CD4-positive, alpha-beta T cell treated with Interleukin-4 for 4 hours (primary cell): Measurements from ENCODE around the gene ZNF646.

Experiments
- DNase-seq: peaks from one replicate; pipeline ENCODE4 v3.0.0-alpha.2; 2020

The ZNF646 gene

DNA sequence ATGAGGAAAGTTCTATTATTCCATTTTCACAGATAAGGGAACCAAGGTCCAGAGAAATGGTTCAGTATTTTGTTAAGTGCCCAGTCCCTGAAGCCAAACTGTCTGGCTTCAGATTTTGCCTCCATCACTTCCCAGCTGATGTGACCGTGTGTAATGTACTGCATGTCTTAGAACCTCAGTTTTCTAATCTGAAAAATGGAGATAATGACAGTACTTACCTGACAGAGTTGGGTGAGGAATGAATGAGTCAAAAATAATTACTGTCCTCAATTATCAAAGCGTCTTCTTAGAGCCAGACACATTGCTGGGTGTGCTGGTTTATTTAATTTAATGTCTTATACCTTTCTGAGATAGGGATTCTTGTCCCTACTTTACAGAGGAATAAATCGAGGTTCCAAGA lies 6.9 kb upstream of the ZNF646 start:
- no peak for DNase-seq

DNA sequence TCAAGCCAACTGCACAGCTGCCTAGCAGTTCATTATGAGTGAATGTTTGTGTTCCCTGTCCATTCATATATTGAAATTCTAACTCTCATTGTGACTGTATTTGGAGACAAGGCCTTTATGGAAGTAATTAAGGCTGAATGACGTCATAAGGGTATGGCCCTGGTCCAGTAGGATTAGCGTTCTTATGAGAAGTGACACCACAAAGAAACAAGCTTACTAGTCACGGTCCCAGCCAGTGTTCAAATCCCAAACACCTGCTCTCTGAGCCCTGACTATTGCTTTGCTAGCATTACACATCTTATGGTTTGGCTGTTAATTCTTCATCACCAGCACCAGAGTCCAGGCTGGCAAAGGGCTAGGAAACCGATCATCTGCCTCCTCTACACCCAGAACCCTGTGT lies 2.4 kb upstream of the ZNF646 start:
- no peak for DNase-seq

DNA sequence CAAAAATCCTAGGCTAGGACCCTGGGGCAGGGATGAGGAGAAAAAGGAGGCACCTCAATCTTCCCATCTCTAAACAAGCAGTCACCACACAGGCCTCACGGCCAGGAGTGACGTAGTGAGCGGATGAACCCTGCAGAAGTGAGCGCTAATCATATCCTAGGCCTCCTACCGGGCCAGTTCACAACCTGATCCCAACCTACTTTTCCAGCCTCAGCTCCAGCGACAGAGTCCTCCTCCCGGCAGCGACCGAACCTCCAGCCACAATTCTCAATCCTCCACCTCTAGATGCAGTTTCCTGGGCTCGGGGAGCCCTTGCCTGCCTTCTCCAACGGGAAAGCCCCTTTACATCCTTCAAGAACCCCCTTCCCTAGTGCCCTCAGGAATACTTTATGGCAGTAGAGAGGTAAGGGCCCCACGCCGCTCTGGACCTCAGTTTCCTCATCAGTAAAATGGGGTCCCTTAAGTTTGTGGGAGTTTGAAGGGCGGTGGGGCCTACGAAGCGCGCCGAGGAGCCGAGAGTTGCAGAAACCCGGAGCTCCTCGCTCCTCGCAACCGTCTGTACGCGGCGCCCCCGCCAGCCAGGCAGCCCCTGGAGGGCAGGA lies 1.6 kb upstream of the ZNF646 start:
- DNase-seq = peak; percentile 20

DNA sequence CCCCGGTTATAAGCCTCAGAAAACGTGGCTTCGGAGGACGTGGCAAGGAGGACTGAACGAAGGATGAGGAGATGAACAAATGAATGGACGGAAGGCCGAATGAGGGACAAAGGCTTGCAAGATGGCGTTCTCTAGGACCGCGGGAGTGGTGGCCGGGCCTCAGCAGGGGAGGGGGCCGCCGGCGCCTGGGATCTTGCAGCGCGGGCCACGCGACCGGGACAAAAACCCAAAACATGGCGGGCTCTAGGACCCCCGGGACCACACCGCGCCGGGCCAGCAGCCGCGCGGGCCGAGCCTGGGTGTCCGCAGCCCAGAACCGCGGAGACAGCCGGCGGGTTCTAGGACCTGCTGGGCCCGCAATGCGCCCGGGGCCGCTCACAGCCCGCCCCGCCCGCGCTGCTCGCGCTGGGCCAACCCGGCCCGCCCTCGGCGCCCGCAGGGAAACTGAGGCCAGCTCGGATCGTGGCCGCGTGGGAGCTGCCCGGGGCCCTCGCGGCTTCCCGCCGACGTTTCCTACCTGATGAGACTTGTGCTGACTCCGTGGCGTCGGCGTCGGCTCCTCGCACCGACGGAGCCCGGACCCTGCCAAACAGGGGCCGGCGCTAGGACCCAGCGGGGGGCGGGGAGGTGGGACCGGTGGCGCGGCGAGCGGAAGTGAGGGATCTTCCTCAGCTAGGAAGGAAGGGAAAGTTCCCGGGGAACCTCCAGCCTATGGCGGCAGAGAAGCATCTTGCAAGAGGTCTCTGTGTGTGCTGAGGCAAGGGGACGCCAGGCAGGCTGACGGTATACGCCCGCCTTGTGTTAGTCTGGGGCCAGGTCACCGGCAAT lies 866 bp upstream of the ZNF646 start:
- DNase-seq = peak; percentile 84

DNA sequence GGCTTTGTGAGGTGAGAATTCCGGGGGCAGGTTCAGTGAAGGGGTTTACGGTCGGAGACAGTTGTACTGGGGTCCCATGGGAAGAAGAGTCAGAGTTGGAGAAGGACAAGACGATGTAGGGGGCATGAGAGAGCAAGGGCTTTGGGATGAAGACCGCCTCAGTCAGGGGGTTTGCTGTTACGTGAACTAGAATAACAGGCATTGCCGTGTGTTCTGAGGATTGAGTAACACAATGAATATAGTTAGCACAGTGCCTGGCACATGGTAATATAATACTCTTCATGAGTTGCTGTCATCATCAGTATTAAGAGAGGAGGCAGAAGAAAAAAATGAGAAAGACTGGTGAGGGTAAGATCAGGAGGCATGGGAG lies 577 bp downstream of the ZNF646 start:
- DNase-seq = no peak

DNA sequence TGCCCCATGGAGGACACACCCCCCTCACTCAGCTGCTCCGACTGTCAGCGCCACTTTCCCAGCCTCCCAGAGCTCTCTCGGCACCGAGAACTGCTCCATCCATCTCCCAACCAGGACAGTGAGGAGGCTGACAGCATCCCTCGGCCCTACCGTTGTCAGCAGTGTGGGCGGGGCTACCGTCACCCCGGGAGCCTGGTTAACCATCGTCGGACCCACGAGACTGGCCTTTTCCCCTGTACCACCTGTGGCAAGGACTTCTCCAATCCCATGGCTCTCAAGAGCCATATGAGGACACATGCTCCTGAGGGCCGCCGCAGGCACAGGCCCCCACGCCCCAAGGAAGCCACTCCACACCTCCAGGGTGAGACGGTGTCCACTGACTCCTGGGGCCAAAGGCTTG lies 2.1 kb downstream of the ZNF646 start:
- DNase-seq = no peak

DNA sequence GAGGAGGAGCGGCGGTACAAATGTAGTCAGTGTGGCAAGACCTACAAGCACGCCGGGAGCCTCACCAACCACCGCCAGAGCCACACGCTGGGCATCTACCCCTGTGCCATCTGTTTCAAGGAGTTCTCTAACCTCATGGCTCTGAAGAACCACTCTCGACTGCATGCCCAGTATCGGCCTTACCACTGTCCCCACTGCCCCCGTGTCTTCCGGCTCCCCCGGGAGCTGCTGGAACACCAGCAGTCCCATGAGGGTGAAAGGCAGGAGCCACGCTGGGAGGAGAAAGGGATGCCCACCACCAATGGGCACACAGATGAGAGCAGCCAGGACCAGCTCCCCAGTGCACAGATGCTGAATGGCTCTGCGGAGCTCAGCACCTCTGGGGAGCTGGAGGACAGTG lies 2.8 kb downstream of the ZNF646 start:
- DNase-seq = no peak

DNA sequence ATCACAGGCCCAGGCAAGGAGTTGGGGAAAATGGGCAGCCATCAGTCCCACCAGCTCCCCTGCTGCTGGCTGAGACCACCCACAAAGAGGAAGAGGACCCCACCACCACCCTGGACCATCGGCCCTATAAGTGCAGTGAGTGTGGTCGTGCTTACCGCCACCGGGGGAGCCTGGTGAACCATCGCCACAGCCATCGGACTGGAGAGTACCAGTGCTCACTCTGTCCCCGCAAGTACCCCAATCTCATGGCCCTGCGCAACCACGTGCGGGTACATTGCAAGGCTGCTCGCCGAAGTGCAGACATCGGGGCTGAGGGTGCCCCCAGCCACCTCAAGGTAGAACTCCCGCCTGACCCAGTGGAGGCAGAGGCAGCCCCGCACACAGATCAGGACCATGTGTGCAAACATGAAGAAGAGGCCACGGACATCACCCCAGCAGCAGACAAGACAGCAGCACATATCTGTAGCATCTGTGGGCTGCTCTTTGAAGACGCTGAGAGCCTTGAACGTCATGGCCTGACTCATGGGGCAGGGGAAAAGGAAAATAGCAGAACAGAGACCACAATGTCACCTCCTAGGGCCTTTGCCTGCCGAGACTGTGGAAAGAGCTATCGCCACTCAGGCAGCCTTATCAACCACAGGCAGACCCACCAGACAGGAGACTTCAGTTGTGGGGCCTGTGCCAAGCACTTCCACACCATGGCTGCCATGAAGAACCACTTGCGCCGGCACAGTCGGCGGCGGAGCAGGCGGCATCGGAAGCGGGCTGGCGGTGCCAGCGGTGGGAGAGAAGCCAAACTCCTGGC lies 3.6 kb downstream of the ZNF646 start:
- DNase-seq = no peak

DNA sequence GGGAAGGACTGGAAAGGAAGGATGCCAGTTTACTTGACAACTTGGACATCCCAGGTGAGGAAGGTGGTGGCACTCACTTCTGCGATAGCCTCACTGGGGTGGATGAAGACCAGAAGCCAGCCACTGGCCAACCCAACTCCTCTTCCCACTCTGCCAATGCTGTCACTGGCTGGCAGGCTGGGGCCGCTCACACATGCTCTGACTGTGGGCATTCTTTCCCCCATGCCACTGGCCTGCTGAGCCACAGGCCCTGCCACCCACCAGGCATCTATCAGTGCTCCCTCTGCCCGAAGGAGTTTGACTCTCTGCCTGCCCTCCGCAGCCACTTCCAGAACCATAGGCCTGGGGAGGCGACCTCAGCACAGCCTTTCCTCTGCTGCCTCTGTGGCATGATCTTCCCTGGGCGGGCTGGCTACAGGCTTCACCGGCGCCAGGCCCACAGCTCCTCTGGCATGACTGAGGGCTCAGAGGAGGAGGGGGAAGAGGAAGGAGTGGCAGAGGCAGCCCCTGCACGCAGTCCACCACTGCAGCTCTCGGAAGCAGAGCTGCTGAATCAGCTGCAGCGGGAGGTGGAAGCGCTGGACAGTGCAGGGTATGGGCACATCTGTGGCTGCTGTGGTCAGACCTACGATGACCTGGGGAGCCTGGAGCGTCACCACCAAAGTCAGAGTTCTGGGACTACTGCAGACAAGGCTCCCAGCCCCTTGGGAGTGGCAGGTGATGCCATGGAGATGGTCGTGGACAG lies 4.5 kb downstream of the ZNF646 start:
- DNase-seq = no peak

DNA sequence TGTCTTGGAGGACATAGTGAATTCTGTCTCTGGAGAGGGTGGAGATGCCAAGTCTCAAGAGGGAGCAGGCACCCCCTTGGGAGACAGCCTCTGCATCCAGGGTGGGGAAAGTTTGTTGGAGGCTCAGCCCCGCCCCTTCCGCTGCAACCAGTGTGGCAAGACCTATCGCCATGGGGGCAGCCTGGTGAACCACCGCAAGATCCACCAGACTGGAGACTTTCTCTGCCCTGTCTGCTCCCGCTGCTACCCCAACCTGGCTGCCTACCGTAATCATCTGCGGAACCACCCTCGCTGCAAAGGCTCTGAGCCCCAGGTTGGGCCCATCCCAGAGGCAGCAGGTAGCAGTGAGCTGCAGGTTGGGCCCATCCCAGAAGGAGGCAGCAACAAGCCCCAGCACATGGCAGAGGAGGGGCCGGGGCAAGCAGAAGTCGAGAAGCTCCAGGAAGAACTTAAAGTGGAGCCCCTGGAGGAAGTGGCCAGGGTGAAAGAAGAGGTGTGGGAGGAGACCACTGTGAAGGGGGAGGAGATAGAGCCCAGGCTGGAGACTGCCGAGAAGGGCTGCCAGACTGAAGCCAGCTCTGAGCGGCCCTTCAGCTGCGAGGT lies 5.2 kb downstream of the ZNF646 start:
- DNase-seq = no peak

DNA sequence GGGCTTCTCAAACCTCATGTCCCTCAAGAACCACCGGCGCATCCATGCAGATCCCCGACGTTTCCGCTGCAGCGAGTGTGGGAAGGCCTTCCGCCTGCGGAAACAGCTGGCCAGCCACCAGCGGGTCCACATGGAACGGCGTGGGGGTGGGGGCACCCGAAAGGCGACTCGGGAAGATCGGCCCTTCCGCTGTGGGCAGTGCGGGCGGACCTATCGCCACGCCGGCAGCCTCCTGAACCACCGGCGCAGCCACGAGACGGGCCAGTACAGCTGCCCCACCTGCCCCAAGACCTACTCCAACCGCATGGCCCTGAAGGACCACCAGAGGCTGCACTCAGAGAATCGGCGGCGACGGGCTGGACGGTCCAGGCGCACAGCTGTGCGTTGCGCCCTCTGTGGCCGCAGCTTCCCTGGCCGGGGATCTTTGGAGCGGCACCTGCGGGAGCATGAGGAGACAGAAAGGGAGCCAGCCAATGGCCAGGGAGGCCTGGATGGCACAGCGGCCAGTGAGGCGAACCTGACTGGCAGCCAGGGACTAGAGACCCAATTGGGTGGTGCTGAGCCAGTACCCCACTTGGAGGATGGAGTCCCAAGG lies 5.9 kb downstream of the ZNF646 start:
- no peak for DNase-seq

DNA sequence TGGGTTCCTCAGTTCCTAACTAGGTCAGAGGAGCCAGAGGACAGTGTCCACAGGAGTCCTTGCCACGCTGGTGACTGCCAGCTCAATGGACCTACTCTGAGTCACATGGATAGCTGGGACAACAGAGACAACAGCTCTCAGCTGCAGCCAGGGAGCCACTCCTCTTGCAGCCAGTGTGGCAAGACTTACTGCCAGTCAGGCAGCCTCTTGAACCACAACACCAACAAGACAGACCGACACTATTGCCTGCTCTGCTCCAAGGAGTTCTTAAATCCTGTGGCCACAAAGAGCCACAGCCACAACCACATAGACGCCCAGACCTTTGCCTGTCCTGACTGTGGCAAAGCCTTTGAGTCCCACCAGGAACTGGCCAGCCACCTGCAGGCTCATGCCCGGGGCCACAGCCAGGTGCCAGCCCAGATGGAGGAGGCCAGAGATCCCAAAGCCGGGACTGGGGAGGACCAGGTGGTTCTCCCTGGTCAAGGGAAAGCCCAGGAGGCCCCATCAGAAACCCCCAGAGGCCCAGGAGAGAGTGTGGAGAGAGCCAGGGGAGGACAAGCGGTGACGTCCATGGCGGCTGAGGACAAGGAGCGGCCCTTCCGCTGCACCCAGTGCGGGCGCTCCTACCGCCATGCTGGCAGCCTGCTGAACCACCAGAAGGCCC lies 6.7 kb downstream of the ZNF646 start:
- no peak for DNase-seq

DNA sequence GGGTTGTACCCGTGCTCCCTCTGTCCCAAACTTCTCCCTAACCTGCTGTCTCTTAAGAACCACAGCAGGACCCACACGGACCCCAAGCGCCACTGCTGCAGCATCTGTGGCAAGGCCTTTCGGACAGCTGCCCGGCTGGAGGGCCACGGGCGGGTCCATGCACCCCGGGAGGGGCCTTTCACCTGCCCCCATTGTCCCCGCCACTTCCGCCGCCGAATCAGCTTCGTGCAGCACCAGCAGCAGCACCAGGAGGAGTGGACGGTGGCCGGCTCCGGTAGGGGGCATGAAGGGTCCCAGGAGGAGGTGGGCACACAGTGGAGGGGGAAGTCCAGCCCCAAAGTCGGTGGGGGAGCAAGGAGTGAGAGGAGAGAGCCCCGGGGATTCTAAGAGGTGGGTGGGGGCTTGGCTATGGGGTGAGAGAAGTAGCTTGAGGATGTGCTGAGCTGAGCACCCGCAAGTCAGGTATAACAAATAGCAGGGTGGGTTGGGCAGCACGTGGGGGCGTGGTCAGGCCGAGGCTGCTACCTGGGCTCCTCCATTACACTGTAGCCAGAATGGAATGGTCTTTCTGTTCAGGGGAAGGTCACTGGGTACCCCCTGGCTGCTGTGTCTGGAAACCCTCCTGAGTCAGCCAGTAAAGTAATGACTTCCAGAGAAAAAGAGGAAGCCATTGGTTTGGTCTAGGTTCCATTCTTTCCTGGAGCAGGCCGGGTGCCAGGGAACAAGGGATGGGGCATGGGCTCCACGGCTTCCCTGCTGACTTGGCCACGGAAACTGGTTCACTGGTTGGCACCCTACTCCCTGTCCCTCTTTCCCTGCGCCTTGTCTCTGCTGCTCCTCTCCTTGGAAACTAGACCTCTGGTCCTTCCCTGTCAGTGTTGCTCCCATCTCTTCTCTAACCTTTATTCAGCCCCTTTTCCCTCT lies 7.5 kb downstream of the ZNF646 start:
- no peak for DNase-seq

DNA sequence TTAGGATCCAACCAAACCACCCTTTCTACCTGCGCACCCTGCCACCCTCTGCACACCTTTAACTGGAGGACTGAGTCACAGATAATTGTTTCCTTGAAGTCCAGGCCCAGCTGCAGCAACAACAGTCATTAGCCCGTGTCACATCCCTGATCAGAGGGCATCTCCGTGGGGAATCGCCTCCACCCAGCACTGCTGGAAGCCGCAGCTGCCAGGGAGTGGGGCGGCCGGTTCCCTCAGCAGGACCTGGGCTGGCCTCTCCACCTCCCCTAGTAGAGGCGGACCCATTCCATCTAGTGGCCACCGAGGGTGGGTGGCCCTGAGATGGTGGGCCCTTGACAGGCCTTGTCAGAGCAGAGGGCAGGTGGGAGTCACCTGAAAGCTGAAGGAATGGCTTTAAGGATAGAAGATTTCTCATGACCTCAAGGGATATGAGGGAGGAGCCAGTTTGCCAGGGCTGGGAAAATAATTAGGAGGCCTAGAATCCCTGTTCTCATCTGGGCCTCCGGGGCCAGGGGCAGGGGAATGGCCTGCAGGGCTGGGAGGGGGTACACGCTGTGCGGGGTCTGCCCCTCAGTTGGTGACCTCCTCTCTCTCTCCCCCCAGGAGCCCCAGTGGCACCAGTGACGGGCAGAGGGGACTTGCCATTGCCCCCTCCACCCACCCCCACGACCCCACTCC lies 8.3 kb downstream of the ZNF646 start:
- DNase-seq = no peak

DNA sequence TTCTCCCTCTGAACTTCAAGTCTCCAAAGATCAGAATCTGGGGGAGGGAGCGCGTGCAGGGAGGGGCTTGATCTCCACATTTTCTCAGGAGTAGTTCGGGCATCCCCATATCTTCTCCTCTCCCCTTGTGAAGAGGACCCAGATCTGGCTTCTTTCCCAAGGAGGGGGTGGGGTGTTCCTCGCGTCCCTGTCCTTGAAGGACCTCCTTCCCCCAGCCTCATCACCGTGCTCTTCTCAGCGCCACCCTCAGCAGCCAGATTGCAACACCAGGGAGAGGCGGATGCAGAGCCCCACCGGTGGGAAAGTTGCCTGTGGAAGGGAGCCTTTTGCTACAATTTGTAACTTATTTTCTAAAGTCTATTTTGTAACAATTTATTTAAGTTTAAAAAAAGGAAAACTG lies 8.9 kb downstream of the ZNF646 start:
- DNase-seq = no peak

DNA sequence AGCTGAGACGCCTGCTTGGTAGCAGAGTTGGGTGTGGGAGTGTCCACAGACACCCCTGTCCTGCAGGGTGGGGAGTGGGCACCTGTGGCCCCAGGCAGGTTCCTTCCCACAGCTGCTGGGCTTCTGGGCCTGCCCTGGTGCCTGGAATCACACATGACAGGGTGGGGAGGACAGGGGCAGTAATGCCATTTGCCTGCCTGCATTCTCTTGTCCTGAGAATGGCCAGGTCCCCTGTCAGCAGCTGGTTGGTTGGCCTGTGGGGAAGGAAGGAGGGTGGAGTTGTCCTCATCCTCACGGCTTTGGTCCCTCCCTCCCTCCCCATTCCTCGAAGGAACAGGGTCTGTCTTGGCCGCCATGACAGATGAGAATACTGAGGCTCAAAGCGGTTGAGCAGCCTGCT lies 9.3 kb downstream of the ZNF646 start:
- no peak for DNase-seq

DNA sequence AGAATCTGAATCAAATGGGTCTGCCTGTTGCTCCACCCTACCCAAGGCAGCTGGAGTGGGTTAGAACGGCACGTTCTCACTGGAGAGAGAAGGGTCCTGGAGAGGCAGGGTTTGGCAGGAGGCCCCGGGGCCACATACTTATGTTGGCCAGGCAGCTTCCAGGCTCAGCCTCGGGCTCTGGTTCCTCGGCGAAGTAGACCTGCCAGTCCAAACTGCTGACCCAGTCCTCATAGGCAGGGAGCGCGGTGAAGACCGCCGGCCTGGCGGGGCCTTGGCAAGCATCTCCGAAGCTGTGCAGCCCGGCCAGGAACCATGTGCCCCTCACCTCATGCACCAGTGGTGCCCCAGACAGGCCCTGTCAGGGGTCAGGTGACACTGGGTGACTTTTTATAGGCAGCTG lies 9.8 kb downstream of the ZNF646 start:
- no peak for DNase-seq

DNA sequence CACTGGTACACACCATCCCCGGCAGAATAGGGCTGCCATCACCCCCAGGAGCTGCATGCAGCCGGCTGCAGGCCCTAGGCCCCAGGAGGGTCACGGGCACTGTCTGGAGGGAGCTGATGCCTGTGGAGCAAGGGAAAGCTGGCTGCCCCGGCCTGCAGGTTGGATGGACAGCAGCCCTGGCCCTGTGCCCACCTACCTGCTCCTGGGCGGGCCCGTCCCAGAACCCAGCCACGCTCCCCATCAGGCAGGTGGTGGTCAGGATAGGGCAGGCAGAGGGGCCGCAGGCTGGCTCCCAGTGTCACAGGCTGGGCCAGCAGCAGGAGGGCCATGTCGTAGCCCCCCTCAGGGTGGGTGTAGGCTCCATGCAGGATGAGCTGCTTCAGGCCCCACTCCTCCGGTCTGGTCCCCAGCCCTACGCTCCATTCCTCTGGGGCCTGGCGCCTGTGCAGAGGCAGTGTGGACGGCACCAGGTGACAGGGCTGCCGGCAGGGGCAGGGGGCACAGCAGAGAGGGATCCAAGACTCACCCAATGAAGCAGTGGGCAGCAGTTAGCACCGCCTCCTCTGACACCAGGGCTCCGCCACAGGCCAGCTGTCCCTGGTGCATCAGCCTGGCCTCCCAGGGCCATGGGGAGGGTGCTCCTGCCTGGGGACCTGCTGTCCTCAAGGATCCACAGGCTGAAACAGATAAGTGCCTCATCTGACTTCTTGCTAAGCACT lies 10.5 kb downstream of the ZNF646 start:
- DNase-seq = no peak

DNA sequence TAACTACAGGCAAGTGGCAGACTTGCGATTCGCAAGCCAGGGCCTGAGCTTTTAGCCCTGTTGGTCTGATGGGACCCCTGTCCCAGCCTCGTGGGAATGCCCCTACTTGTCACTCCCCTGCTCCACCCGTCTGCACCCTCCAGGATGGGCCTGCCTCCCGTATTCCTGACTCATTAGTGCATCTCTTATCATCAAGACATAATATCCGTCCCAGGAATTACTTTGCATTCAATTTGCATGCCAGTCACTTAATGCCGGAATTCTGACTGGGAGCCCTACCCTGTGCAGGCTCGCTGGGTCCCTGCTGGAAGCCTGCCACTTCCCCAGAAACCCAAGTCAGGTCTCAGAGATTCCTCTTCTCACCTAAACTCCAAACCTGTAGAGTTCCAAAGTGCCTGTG lies 11.2 kb downstream of the ZNF646 start:
- DNase-seq = no peak
